GM19372 (cell line): ENCODE results near the gene CD34.

Source experiments
- ATAC-seq: cut with Tn5 transposase; IDR thresholded peaks from one replicate; pipeline ENCODE4 v1.9.1; 2021; ENCODE audit warnings: mild to moderate bottlenecking, low read depth, moderate library complexity; ENCODE audit not compliant: unreplicated experiment

The CD34 gene

DNA sequence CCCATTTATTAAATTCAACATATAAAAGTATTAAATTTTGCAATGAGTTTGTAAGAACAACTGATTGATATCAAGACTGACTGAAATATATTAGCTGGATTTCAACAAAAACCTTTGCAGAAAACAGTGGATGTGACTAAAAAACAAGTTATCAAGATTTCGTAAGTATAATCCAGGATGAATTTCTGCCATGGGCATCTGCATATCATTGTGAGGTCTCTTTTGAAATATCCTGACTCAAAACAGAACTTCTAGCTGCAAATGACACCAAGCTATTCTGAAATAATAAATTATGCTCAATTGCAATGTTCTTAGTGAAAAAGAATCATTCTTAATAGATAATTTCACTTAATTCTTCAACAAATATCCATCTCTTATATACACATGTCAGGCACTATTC is 52.6 kb downstream of the CD34 start:
- ATAC-seq: no peak

GRCh38 chr1:207857447-207857846 is 53.5 kb downstream of the CD34 start:
- ATAC-seq: no peak

GRCh38 chr1:207856276-207857023 is 54.5 kb downstream of the CD34 start:
- ATAC-seq: no peak

- ATAC-seq: no peak
Measured at GRCh38 chr1:207854001-207854400, 56.9 kb downstream of the CD34 start.

GRCh38 chr1:207853372-207853757 is 57.6 kb downstream of the CD34 start:
- no peak for ATAC-seq

DNA sequence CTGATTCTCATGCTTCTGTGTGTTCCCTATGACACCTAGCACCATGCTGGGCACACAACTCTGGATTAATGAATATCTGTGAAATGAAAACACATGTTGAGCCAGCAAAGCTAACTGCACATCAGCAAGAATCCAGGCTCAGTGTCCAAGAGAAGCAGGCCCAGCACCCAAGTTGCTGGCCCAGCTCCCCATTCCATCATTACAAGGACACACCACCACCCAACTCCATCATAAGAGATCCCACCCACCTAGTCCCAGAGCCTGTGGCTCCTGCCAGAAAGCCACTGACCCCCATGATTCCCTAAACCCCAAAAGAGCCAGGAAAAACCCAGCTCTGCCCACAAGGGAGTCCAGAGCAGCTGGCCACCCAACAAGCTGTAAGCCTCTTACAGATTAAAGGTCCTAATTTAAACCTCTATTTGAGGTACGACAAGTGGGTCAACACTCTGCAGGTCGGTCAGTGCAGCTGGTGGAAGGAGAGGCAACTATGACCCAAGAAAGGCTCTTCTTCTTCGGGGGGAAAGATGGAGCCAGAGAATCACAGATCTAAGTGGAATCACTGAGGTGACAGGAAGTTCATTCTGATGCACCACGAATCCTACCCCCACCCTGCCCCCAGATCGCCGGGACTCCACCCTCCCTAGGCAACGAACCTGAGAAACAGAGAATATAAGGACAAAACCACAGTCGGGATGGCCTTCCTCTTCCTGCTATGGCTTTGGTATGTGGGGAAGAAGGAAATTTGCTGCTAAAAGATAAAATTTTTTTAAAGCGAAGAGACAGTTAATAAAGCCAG is 58.2 kb downstream of the CD34 start:
- ATAC-seq: no peak

- no peak for ATAC-seq
Measured at GRCh38 chr1:207851696-207852095, 59.2 kb downstream of the CD34 start.

DNA sequence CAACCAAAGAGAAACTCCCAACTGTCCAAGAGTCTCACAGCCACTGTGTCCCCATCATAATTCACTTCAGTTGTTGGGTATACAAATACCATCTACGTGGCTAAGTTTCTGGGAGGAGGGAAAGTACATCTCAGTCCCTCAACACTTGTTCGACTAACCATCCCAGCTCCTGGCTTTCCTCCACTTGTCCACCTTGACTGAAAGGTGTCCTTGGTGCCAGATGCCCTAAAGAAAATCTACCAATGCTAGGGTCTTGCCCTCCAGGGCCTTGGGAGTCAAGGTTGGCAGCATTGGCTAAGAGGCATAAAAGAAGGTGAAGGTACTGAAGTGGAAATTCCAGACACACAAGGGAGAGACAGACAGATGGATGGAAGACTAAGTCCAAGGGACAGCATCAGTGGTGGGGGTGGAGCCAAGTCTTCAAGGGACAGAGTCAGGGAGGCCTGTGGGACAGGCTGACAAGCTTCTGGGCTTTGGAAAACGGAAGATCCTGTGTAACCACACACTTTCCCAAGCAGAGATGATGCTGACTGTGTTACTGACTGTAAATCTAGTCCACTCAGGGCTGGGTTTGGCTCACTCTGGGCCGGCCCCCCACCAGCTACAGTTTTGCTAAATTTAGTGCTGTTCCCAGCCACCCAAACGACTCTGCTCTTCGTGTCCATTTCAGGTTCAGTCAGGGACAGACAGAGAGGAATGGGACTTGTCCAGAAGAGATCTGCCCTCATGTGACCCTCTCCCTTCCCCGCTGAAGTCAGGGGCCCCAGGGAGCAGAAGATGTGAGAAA is 60.1 kb downstream of the CD34 start:
- no peak for ATAC-seq

DNA sequence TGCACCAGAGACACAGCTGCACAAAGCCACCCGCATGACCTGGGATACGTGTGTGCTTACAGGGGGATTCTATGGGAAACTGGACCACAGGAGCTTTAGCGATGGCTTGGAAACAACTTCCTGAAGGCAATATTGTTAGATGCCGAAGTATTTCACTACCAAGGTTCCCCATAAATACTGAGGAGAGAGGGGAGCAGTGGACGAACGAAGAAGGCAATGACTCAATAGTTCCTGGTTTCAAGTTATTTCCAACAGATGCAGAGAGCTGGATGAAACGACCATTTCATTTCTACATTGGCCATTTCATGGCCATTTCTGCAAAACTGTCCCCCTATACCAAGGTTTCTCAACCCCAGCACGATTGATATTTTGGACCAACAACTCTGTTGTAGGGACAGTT is 61.3 kb downstream of the CD34 start:
- no peak for ATAC-seq

DNA sequence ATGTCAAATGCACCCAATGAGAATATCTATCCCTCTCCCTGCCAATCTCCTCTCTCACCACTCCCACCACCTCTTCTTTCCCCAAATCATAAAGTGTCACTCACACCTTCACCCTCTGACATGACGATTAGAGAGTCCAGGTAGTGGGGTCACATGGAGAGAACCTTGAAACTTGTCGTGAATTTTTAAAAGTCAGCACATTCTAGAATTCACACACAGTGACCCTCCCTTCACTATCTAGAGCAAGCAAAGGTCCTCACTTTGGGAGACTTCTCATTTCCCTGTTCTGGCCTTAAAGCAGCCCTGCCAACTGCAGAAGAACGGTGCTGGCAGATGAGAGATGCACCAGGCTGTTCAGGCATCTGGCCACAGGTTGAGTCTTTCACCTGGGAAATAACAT is 61.9 kb downstream of the CD34 start:
- ATAC-seq: no peak

GRCh38 chr1:207848234-207848633 is 62.7 kb downstream of the CD34 start:
- no peak for ATAC-seq

DNA sequence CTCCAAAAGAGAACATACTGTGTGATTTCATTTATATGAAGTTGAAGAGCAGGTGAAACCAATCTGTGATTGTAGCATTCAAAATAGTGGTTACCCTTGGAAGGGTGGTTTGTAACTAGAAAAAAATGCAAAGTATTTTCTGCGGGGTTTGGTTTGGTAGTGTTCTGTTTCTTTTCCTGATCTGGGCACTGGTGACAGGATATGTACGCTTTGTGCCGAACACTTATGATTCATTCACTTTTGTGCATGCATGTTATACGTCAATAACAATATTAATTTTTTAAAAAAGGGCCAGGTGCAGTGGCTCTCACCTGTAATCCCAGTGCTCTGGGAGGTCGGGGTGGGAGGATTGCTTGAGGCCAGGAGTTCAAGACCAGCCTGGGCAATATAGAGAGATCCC is 63.8 kb downstream of the CD34 start:
- ATAC-seq: no peak

DNA sequence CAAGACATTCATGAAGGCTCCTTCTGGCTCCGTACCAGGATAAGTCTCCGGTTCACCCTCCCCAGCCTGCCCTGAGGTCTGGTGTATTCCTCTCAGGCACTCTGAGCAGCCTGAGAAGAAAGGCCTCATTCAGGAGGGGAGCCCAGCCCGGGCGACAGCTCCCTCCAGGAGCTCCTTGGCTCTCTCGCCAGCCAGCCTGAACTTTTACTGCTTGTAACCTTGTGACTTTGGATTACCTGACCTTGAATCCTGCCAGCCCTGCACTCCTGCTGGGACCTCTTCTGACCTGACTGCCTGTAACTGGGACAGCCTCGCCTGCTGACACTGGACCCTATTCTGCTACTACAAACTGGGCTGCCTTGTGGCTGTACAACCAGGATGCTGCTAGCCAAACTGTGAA is 65.8 kb downstream of the CD34 start:
- no peak for ATAC-seq

DNA sequence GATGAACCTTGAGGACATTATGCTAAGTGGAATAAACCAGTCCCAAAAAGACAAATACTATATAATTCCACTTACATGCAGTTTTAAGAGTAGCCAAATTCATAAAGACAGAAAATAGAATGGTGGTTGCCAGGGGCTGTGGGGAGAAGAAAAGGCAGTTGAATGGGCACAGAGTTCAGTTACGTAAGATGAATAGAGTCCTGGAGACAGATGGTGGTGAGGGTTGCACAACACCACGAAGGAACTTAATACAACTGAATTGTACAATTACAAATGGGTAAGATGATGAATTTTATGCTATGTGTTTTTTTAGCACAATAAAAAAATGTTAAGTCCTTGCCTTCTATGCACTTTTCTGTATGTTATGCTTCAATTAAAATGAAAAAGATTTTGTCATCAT is 66.6 kb downstream of the CD34 start:
- no peak for ATAC-seq

DNA sequence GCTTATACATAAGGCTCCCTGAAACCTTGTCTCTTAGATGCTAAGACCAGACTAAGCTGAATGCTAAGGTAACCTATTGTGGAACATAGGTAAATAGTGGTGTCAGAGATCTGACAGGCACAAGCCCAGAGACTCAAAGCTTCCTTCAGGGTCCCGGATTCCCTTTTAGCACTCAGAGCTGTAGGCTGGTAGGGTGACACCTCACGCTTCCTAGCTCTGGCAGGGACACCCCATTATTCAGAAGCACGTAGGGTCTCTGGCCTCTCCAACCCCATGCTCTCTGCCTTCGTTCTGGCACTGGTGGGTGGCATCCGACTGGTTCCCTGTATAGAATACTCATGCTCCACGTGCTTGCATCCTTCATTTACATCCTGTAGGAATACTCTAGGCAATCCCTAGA is 68.4 kb downstream of the CD34 start:
- ATAC-seq: no peak

- ATAC-seq: no peak
Measured at GRCh38 chr1:207841901-207842300, 69.0 kb downstream of the CD34 start.

DNA sequence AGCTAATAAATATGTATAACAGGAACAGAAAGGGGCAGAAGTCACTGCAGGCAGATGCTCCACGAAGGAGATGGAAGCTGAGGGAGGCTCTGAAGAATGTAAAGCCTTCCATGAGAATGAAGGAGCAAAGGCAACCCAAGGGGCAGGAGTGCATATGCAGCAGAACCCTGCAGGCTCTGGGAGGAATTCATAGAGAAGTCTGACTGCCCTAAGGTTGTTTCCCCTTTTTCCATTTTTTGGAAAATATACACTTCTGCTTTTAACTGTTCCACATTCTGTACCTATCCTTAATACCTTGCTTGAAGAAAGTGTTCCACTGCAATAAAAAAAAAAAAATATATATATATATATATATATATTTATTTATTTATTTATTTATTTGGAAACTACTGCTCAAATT is 69.6 kb downstream of the CD34 start:
- ATAC-seq: no peak

DNA sequence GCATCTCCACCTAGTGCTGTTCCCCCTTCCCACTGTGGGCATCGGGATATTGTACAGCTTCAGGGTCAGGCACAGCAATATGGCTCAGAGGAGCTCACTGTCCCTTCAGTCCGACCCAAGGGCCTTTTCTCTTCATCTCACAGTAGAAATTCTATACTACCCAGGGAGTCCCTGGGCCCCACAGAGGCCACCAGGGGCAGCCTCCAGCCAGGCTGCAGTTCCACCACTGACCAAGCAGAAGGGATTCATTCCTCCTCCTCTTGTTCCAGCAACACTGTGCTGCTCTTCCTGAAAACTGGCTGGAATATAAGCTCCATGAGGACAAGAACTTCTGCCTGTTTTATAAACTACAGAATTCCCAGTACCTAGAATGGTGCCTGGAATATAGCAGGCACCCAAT is 70.5 kb downstream of the CD34 start:
- ATAC-seq: no peak

DNA sequence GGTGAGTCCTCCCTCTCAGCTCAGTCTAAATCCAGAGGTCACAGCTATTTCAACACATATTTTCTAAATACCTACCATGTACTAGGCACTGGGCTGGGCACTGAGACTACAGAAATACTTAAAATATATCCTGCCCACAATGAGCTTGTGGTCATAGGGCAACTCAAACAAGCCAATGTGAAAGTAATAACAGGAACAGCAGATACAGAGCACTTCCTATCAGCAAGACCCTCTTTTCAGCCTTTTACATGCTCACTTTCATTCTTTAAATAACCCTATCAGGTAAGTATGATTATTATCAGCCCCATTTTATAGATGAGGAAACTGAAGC is 71.9 kb downstream of the CD34 start:
- ATAC-seq: no peak

GRCh38 chr1:207838156-207839082 is 72.5 kb downstream of the CD34 start:
- ATAC-seq: no peak
